ENCODE data around the gene TXNDC5.
"Not testable (repeated sequence)": the region's sequence is repeated elsewhere in the genome, so short reads cannot be mapped to it uniquely, and the experiment has no call there.

The TXNDC5 gene

GRCh38 chr6:7899101-7899888 lies 11.3 kb downstream of the TXNDC5 start:
- Histone ChIP-seq H3K4me1 (ENCODE audit: insufficient read depth, low read length) (no peaks in the 10 kb centered on the region), H3K27me3 (ENCODE audit: insufficient read depth, low read length) (no peaks in the 10 kb centered on the region), H2AFZ (ENCODE audit: low read depth, low read length) (no peak overlapping the region), H3K4me3 (ENCODE audit: low read length) (no peak overlapping the region), H3K36me3 (ENCODE audit: insufficient read depth, low read length) (peaks cover 76% of the 10 kb centered on the region), H3K9me3 (ENCODE audit: low read length) (no peaks in the 10 kb centered on the region)

- peaks cover 73% of the 10 kb centered on the region for H3K36me3 ChIP-seq (ENCODE audit: insufficient read depth, low read length)
- H3K9me3 ChIP-seq (ENCODE audit: low read length), result not testable (repeated sequence)
These were observed 12.4 kb downstream of the TXNDC5 start for GRCh38 chr6:7898193-7898586.

GRCh38 chr6:7897461-7898192 lies 13.0 kb downstream of the TXNDC5 start:
- Histone ChIP-seq H3K27me3 (ENCODE audit: insufficient read depth, low read length) (no peaks in the 10 kb centered on the region), H3K36me3 (ENCODE audit: insufficient read depth, low read length) (peaks cover 73% of the 10 kb centered on the region), H2AFZ (ENCODE audit: low read depth, low read length) (no peak overlapping the region), H3K4me1 (ENCODE audit: insufficient read depth, low read length) (no peaks in the 10 kb centered on the region), H3K9me3 (ENCODE audit: low read length) (no peaks in the 10 kb centered on the region), H3K4me3 (ENCODE audit: low read length) (no peak overlapping the region)

More at GRCh38 chr6:7898193-7898586, 12.4 kb downstream of the TXNDC5 start:
- not testable (repeated sequence) for H2AFZ ChIP-seq (ENCODE audit: low read depth, low read length); H3K4me3 ChIP-seq (ENCODE audit: low read length); H3K27me3 ChIP-seq (ENCODE audit: insufficient read depth, low read length); H3K4me1 ChIP-seq (ENCODE audit: insufficient read depth, low read length)

GRCh38 chr6:7896465-7896987 lies 14.1 kb downstream of the TXNDC5 start:
- H3K27me3 ChIP-seq (ENCODE audit: insufficient read depth, low read length), result no peaks in the 10 kb centered on the region
- H3K4me1 ChIP-seq (ENCODE audit: insufficient read depth, low read length), result no peaks in the 10 kb centered on the region
- peaks cover 73% of the 10 kb centered on the region for H3K36me3 ChIP-seq (ENCODE audit: insufficient read depth, low read length)
- H3K9me3 ChIP-seq (ENCODE audit: low read length), result no peaks in the 10 kb centered on the region
- no peak overlapping the region for H3K4me3 ChIP-seq (ENCODE audit: low read length)
- no peak overlapping the region for H2AFZ ChIP-seq (ENCODE audit: low read depth, low read length)

GRCh38 chr6:7895125-7895423 lies 15.5 kb downstream of the TXNDC5 start:
- Histone ChIP-seq H3K4me1 (ENCODE audit: insufficient read depth, low read length) (no peaks in the 10 kb centered on the region), H2AFZ (ENCODE audit: low read depth, low read length) (no peak overlapping the region), H3K27me3 (ENCODE audit: insufficient read depth, low read length) (no peaks in the 10 kb centered on the region), H3K36me3 (ENCODE audit: insufficient read depth, low read length) (peaks cover 73% of the 10 kb centered on the region), H3K4me3 (ENCODE audit: low read length) (no peak overlapping the region), H3K9me3 (ENCODE audit: low read length) (no peaks in the 10 kb centered on the region)

GRCh38 chr6:7894262-7895124 lies 16.1 kb downstream of the TXNDC5 start:
- H3K4me3 ChIP-seq (ENCODE audit: low read length), result no peak overlapping the region
- no peaks in the 10 kb centered on the region for H3K9me3 ChIP-seq (ENCODE audit: low read length)
- H3K36me3 ChIP-seq (ENCODE audit: insufficient read depth, low read length), result peaks cover 70% of the 10 kb centered on the region
- H3K27me3 ChIP-seq (ENCODE audit: insufficient read depth, low read length), result no peaks in the 10 kb centered on the region
- no peaks in the 10 kb centered on the region for H3K4me1 ChIP-seq (ENCODE audit: insufficient read depth, low read length)
- H2AFZ ChIP-seq (ENCODE audit: low read depth, low read length), result no peak overlapping the region

- H3K4me1 ChIP-seq (ENCODE audit: insufficient read depth, low read length), result no peaks in the 10 kb centered on the region
- no peaks in the 10 kb centered on the region for H3K9me3 ChIP-seq (ENCODE audit: low read length)
- no peak overlapping the region for H2AFZ ChIP-seq (ENCODE audit: low read depth, low read length)
- H3K4me3 ChIP-seq (ENCODE audit: low read length), result no peak overlapping the region
- no peaks in the 10 kb centered on the region for H3K27me3 ChIP-seq (ENCODE audit: insufficient read depth, low read length)
- H3K36me3 ChIP-seq (ENCODE audit: insufficient read depth, low read length), result peaks cover 71% of the 10 kb centered on the region
These were observed 17.2 kb downstream of the TXNDC5 start for GRCh38 chr6:7893342-7893741.

- H3K4me1 ChIP-seq (ENCODE audit: insufficient read depth, low read length); H3K9me3 ChIP-seq (ENCODE audit: low read length); H3K4me3 ChIP-seq (ENCODE audit: low read length); H3K27me3 ChIP-seq (ENCODE audit: insufficient read depth, low read length); H2AFZ ChIP-seq (ENCODE audit: low read depth, low read length): not testable (repeated sequence)
- H3K36me3 ChIP-seq (ENCODE audit: insufficient read depth, low read length), result peaks cover 74% of the 10 kb centered on the region
These were observed 18.2 kb downstream of the TXNDC5 start for GRCh38 chr6:7892367-7892766.

GRCh38 chr6:7891078-7891872 lies 19.3 kb downstream of the TXNDC5 start:
- peaks cover 80% of the 10 kb centered on the region for H3K36me3 ChIP-seq (ENCODE audit: insufficient read depth, low read length)
- H3K27me3 ChIP-seq (ENCODE audit: insufficient read depth, low read length), result no peaks in the 10 kb centered on the region
- H2AFZ ChIP-seq (ENCODE audit: low read depth, low read length), result no peak overlapping the region
- no peak overlapping the region for H3K4me3 ChIP-seq (ENCODE audit: low read length)
- no peaks in the 10 kb centered on the region for H3K9me3 ChIP-seq (ENCODE audit: low read length)
- H3K4me1 ChIP-seq (ENCODE audit: insufficient read depth, low read length), result no peaks in the 10 kb centered on the region

GRCh38 chr6:7888587-7889357 lies 21.8 kb downstream of the TXNDC5 start:
- H3K27me3 ChIP-seq (ENCODE audit: insufficient read depth, low read length), result no peaks in the 10 kb centered on the region
- peaks cover 84% of the 10 kb centered on the region for H3K36me3 ChIP-seq (ENCODE audit: insufficient read depth, low read length)
- H3K4me1 ChIP-seq (ENCODE audit: insufficient read depth, low read length), result no peaks in the 10 kb centered on the region
- H3K9me3 ChIP-seq (ENCODE audit: low read length), result no peaks in the 10 kb centered on the region
- H3K4me3 ChIP-seq (ENCODE audit: low read length), result no peak overlapping the region
- H2AFZ ChIP-seq (ENCODE audit: low read depth, low read length), result no peak overlapping the region

- Histone ChIP-seq H3K9me3 (ENCODE audit: low read length) (no peaks in the 10 kb centered on the region), H2AFZ (ENCODE audit: low read depth, low read length) (no peak overlapping the region), H3K4me1 (ENCODE audit: insufficient read depth, low read length) (no peaks in the 10 kb centered on the region), H3K27me3 (ENCODE audit: insufficient read depth, low read length) (no peaks in the 10 kb centered on the region), H3K4me3 (ENCODE audit: low read length) (no peak overlapping the region), H3K36me3 (ENCODE audit: insufficient read depth, low read length) (peaks cover 83% of the 10 kb centered on the region)
These were observed 23.2 kb downstream of the TXNDC5 start for GRCh38 chr6:7887278-7887991.

Measured in neuron (in vitro differentiated cells).